Activated naive CD4-positive, alpha-beta T cell treated with Interleukin-2 at 50 U/mL for 16 hours (primary cell): ENCODE results near the gene ELOA.
"Not testable (repeated sequence)": the region's sequence is repeated elsewhere in the genome, so short reads cannot be mapped to it uniquely, and the experiment has no call there.

Experiments used
- DNase-seq: peaks from one replicate; pipeline ENCODE4 v3.0.0-alpha.2; 2020

The ELOA gene

GRCh38 chr1:23787701-23788100 lies 44.4 kb downstream of the ELOA start:
- DNase-seq: no peak

DNA sequence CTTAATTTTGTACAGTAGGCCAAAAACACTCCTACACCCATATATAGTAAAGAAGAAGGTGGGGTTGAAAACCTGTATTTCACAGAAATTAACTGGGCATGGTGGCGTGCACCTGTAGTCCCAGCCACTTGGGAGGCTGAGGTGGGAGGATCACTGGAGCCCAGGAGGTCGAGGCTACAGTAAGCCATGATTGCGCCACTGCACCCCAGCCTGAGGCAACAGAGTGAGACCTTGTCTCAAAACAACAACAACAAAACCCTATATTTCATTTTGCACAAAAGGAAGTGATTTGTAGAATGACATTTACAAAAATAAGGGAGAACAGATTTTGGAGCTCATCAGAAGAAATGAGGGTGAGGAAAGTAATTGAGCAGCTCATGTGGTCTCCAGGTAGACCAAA lies 45.4 kb downstream of the ELOA start:
- no peak for DNase-seq

DNA sequence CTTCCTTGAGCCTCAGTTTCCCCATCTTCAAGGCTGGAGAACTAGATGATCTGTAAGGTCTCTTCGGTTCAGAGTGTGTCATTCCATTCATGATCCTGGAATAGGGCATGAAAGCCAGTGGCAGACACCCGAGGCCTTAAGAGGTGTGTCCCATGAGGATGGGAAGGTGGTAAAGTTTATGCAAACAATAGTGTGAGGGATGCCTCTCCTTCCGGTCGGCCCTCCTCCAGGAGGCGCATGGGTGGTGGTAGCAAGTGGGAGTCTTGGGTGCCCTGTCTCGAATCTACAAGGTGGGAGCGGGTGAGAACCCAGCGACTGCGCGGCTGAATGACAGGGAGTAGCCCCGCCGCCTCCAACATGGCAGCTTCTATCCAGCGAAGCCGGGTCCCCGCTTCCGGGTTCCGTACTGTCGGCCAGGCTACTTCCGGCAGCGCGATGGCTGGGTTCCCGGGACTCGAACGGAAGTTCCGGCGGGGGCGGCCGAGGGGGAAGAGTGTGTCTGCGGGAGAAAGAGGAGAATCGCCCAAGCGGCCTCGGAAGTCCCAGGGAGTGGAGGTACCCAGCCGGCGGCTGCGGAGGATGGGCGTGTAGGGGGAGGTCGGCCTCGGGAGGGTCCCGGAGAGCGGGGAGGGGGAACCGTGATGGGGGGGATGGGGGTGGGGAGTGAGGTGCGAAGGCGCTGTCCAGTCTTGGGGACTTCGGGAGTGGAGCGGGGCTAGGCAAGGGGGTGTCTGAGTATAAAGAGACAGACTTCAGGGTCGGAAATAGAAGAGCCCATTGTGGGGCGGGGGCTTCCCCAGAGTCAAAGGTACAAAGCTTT lies 47.6 kb downstream of the ELOA start, which contains the start of gene LYPLA2:
Gene LYPLA2, plus strand, starts transcription at position 450 of the 820 bp plus-strand sequence. CDS start 1,538 bp downstream, outside the sequence.
- DNase-seq: peak; percentile 89

- DNase-seq: peak; percentile 27
These were observed 48.3 kb downstream of the ELOA start for GRCh38 chr1:23791516-23792047.

- DNase-seq: no peak
These were observed 49.1 kb downstream of the ELOA start for GRCh38 chr1:23792151-23792945.

- peak; percentile 35 for DNase-seq
These were observed 49.9 kb downstream of the ELOA start for GRCh38 chr1:23793018-23793781.

DNA sequence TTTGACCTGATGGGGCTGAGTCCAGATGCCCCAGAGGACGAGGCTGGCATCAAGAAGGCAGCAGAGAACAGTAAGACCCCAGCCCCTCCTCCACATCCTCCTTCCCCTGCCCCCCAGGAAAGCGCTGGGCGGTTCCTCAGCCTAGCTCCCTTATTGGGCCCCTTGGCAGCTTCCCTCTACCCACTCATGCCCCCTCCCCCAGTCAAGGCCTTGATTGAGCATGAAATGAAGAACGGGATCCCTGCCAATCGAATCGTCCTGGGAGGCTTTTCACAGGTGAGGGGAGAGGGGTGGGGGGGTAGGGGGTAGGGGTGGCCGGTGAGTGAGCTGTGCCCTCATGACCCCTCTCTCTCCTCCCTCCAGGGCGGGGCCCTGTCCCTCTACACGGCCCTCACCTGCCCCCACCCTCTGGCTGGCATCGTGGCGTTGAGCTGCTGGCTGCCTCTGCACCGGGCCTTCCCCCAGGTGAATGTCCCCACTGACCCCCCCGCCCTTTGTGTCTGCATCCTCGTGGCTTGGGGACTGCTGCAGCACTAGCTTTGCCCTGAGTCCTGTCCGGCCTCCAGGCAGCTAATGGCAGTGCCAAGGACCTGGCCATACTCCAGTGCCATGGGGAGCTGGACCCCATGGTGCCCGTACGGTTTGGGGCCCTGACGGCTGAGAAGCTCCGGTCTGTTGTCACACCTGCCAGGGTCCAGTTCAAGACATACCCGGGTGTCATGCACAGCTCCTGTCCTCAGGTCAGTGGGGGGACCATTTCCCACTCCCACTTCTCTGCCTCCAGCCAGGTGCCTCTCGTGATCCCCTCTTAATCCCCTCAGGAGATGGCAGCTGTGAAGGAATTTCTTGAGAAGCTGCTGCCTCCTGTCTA lies 50.8 kb downstream of the ELOA start:
- no peak for DNase-seq

- not testable (repeated sequence) for DNase-seq
These were observed 51.5 kb downstream of the ELOA start for GRCh38 chr1:23794732-23795182.

DNA sequence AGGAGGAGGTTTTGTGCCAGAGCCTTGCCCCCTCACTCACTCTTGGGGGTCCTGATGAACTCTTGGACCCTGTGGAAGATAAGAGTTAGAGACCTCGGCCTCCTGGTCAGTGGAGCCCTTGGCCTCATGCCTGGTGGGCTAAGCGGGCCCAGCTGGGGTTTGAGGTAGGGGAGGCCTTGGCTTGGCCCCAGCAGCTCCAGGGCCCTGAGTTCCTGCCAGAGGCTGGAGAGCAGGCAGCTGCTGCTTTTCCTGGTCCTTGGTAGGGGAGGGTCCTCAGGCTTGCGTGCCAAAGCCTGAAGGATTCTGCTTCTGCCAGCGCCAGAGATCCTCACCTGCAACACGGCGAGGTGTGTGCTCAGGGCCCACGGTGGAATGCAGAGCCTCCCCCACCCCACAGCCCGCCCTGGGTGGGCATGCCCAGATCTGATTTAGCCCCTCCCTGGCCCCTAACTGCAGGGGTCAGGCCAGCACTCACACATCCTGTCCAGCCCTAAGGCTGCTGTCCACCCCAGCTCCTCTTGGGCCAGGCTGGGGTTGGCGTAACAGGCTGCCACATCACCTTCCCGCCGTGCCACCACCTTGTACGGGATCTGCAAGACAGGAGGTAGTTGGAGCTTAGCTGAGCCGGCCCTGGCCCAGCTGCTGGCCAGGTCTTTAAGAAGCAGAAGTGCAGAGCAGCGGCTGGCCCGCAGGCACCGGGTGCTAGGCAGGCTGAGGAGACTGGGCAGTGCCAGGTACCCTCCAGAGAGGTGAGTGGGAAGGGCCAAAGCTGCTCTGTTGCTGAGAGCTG lies 52.6 kb downstream of the ELOA start:
- no peak for DNase-seq

DNA sequence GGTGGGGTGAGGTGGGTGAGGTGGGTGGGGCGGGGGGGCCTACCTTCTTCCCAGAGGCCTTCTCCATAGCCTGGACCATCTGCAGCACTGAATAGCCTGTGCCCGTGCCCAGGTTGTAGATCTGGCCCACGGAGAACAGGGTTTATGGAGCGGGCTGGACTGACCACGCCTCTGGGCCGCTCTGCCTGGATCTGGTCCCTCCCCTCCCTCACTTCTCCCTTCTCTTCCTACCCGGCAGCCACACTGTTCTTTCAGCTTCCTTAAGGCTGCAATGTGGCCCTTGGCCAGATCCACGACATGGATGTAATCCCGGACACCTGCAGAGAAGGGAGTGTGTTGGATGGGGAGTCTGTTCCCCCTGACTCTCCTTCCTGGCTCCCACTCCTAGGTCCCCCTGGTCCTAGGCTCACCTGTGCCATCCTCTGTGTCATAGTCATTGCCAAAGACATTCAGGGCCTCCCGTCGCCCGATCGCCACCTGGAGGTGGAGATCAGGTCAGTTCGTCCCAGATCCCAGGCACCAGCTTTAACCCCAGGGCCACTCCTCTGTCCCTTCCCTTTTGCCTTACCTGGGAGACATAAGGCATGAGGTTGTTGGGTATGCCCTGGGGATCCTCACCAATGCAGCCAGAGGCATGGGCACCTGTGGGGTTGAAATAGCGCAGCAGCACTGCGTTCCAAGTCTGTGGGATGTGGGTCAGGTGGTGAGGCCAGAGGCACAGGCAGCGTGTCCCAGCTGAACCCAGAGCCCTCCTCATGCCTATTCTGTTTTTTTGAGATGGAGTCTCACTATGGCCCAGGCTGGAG lies 53.4 kb downstream of the ELOA start:
- DNase-seq: no peak

GRCh38 chr1:23797478-23798448 lies 54.5 kb downstream of the ELOA start:
- DNase-seq: no peak

GRCh38 chr1:23798662-23799142 lies 55.4 kb downstream of the ELOA start:
- DNase-seq: no peak

DNA sequence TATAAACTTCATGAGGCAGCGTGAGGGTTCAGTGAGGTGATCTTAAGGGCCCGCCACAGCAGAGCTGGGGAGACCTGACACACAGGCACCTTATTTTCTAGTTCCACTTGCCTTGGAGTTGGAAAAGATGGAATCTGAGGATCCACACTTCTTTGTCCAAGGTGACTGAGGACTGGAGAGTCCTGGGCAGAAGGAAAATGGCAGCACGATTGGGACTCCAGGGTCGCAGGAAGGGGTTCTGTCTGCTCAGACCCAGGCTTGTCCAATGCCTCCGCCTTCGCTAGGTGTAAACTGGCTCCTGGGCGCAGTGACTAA lies 55.9 kb downstream of the ELOA start:
- no peak for DNase-seq

DNA sequence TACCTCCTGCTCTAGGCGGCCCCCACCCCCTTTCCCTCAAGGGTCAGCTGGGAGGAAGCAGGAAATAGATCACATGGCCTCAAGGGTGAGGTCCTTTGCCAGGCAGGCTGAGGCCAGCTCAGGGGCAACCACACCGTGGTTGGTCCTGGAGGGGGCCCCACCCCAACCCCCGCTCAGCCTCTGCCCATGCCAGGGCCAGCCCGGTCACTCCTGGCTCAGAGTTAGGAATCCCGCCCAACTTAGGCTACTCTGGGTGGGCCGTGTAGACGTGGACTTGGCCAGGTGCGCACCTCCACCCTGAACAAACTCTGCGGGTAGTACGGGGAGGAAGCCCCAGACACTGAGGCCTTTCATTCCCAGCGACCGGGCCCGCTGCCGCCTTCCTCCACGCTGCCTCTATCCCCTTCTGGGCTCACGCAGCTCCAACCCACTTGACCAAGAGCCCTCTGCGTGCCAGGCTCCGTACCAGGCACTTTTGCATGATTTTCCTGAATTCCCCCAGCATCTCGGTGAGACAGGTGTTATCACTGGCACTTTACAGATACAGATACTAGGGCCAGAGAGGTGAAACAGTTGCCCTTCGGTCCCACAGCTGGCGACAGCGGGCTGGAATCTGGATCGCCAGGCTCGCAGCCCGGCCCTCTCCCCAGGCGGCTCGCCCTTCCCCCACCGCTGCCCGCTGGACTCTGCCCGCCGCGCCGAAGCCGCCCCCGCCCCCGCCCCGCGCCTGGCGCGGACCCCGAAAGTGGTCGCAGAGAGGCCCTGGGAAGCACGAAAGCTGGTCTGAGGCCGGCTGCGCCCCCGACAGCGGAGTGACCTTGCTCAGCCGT lies 56.5 kb downstream of the ELOA start:
- peak; percentile 32 for DNase-seq

- peak; percentile 98 for DNase-seq
These were observed 57.4 kb downstream of the ELOA start, which contains the start of gene GALE for GRCh38 chr1:23800400-23801337. GALE (minus strand) TSS chr1:23800754; CDS start chr1:23799007, 1,747 bp downstream.

DNA sequence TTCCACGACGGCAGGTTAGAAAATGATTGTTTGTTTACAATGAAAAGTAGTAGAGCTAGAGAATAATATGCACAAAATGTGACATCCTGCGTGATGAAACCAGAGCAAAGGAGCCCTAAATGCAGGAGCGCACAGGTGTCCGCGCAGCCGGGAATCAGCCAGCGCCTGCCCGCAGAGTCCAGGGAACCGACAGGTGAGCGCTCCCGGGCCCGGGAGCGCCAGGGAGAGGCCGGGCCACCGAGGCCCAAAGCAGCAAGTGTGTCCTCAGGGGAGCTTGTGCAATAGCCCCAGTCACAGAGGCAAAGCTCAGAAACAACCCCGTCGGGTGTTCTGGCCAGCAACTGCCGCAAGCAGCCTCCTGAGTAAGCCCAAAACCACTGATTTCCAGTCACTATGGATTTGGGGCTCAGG lies 58.1 kb downstream of the ELOA start:
- DNase-seq: no peak

DNA sequence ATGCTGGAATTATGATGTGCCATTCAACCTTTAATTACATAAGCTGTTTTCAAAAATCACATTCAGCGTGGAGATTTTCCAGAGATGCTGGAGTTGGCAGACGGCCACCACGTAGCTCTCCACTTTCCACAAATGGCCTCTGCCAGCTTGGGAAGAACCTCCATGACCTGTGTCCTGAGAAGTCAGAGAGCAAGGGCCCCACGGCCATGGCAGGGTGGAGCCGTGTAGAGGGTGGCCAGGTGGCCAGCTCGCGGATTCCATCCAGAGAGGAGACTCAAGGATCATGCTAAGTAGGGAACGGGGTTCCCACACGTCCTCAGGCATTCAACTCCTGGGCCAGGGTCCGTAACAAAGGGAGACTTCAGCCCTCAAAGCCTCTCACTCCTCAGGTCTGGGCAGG lies 58.6 kb downstream of the ELOA start:
- no peak for DNase-seq
